LNCAP (cell line): ENCODE data around the gene LEF1.

Experiments used
- TF ChIP-seq, protein P1 (sequence below): fragments of 450-650 bp; IDR thresholded peaks from 2 replicates; pipeline ENCODE4 v1.5.1; 2017; ENCODE audit warnings: mild to moderate bottlenecking

LEF1 gene

DNA sequence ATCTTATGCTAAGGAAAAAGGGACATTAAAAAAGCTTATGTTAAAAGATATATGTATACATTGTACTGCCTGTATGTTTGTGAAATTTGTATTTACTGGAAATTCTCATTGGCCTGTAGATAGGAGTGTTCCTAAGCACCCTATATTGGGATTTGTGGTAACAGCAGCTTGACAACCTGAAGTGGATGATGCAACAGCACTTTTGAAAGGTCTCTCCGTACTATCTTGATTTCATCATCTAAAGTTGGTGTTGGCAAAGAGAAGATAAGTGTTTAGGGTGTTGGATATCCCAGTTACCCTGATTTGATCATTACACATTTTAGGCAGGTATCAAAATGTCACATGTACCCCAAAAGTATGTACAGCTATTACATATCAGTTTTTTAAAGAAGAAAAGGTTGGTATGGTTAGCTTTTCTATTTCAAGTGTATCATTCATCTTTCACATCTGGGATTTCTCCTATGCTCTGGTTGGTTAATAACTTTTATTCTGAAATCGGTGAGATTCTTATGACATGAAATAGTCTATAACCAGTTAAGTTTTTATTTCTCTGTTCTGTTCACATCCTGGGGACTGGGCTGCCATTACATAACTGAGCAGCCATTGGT is 168.7 kb downstream of the LEF1 start:
- TF ChIP-seq, protein P1, sequence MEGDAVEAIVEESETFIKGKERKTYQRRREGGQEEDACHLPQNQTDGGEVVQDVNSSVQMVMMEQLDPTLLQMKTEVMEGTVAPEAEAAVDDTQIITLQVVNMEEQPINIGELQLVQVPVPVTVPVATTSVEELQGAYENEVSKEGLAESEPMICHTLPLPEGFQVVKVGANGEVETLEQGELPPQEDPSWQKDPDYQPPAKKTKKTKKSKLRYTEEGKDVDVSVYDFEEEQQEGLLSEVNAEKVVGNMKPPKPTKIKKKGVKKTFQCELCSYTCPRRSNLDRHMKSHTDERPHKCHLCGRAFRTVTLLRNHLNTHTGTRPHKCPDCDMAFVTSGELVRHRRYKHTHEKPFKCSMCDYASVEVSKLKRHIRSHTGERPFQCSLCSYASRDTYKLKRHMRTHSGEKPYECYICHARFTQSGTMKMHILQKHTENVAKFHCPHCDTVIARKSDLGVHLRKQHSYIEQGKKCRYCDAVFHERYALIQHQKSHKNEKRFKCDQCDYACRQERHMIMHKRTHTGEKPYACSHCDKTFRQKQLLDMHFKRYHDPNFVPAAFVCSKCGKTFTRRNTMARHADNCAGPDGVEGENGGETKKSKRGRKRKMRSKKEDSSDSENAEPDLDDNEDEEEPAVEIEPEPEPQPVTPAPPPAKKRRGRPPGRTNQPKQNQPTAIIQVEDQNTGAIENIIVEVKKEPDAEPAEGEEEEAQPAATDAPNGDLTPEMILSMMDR = no peak

DNA sequence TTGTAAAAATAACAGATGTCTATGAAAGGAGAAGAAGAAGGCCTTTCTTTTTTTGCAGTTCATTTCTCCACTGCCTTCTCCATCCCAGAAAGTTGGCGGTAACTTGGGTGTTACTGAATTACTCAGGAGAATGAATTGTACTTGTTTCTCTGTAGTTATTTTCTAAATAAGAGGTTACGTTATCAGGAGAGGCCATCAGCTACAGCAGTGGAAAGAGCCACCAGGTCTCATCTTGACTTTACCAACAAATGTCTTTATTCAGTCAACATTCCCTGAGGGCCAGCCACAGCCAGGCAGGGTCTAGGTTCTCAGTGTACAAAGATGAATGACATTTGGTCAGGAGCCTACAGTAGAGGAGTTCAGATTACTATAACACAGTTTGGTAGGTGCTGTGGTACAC is 170.9 kb downstream of the LEF1 start:
- TF ChIP-seq, protein P1 = no peak
